DOHH2 (cell line): ENCODE results near the gene MVP.

Source experiments
- H3F3A ChIP-seq: fragments of 200-600 bp; sonication (generic), shearing (Covaris generic); 2 replicates; pipeline ENCODE4 v1.6.0; 2016; ENCODE audit warnings: antibody characterized with exemption, mild to moderate bottlenecking; ENCODE audit not compliant: control insufficient read depth, insufficient read depth
- H3K27ac ChIP-seq: fragments of 200-600 bp; sonication (generic); 2 replicates; pipeline ENCODE4 v1.5.1; 2014; ENCODE audit warnings: low read depth, mild to moderate bottlenecking, low read length, moderate library complexity
- H3K27me3 ChIP-seq: fragments of 200-600 bp; sonication (generic); 2 replicates; pipeline ENCODE4 v1.6.1; 2014; ENCODE audit warnings: mild to moderate bottlenecking, low read length, mixed read lengths; ENCODE audit not compliant: control insufficient read depth
- H3K36me3 ChIP-seq: fragments of 200-600 bp; sonication (generic); 2 replicates; pipeline ENCODE4 v1.6.1; 2014; ENCODE audit warnings: mild to moderate bottlenecking, low read length, moderate library complexity, mixed read lengths; ENCODE audit not compliant: control insufficient read depth
- H3K4me1 ChIP-seq: fragments of 200-600 bp; sonication (generic); 2 replicates; pipeline ENCODE4 v1.6.1; 2014; ENCODE audit warnings: mild to moderate bottlenecking, low read length, mixed read lengths; ENCODE audit not compliant: control insufficient read depth
- H3K4me2 ChIP-seq: fragments of 200-600 bp; sonication (generic); 2 replicates; pipeline ENCODE4 v1.6.0; 2014; ENCODE audit warnings: mild to moderate bottlenecking, low read length, moderate library complexity
- H3K4me3 ChIP-seq: fragments of 200-600 bp; sonication (generic); 2 replicates; pipeline ENCODE4 v1.5.1; 2014; ENCODE audit warnings: mild to moderate bottlenecking, low read length, mixed read lengths
- H3K79me2 ChIP-seq: fragments of 200-600 bp; sonication (generic); 2 replicates; pipeline ENCODE4 v1.6.1; 2014; ENCODE audit warnings: mild to moderate bottlenecking, low read length, mixed read lengths; ENCODE audit not compliant: control insufficient read depth
- H3K9me2 ChIP-seq: fragments of 200-600 bp; sonication (generic); replicated peaks from 2 replicates; pipeline ENCODE4 v1.6.1; 2014; ENCODE audit warnings: mild to moderate bottlenecking, low read length, mixed read lengths; ENCODE audit not compliant: control insufficient read depth
- H3K9me3 ChIP-seq: fragments of 200-600 bp; sonication (generic); 2 replicates; pipeline ENCODE4 v1.6.1; 2014; ENCODE audit warnings: antibody characterized with exemption, low read length, mixed read lengths; ENCODE audit not compliant: control insufficient read depth, insufficient read depth
- H4K20me1 ChIP-seq: fragments of 200-600 bp; sonication (generic); 2 replicates; pipeline ENCODE4 v1.6.0; 2014; ENCODE audit warnings: low read depth, mild to moderate bottlenecking, antibody characterized with exemption, low read length, moderate library complexity; ENCODE audit not compliant: control insufficient read depth, insufficient read depth
- EZH2phosphoT487 ChIP-seq: fragments of 200-600 bp; sonication (generic); IDR thresholded peaks from 2 replicates; pipeline ENCODE4 v1.6.1; 2017; ENCODE audit warnings: borderline replicate concordance, mild to moderate bottlenecking, antibody characterized with exemption, low read length, moderate library complexity, mixed read lengths
- TF ChIP-seq, protein P1 (sequence below): fragments of 200-600 bp; sonication (generic); IDR thresholded peaks from one replicate; pipeline ENCODE4 v1.5.1; 2014; ENCODE audit warnings: antibody characterized with exemption, mild to moderate bottlenecking, low read depth, low read length; ENCODE audit not compliant: poor library complexity, severe bottlenecking

The MVP gene

DNA sequence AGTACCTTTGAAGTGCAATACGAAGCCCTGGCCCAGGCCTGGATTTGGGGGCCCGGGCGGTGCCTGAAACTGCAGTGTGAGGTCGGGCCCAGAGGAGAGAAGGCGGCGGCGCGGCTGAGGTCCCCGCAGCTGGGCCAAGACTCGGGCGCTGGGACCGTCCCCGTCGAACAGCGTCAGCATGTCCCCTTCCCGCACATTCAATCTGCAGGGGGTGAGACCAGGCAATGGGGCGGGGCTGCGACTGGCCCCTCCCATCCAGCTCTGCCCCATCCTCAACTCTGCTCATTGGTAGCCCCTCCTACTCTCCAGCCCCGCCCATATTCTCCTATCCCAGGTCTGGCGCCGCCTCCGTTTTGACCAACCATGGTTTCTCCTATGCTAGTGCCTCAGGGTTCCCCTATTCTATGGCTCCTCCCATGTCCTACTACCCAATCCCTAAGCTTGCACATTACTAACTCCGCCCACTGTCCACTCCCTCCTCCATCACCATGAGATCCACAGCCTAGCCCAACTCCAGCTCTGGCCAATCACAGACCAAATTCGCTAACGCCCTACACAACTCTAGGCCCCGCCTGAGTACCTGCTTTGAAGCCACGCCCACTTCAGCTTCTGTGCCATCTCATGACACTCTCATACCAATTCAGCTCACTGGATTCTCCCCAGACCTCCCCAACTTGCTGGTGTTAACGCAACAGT is 57.2 kb downstream of the MVP start:
- H4K20me1 ChIP-seq, result no peaks in the 10 kb centered on the region
- no peaks in the 10 kb centered on the region for H3K27me3 ChIP-seq
- no peak overlapping the region for H3K4me3 ChIP-seq
- peaks cover 9% of the 10 kb centered on the region for H3K4me1 ChIP-seq
- H3K79me2 ChIP-seq, result no peaks in the 10 kb centered on the region
- no peaks in the 10 kb centered on the region for H3K36me3 ChIP-seq
- H3K27ac ChIP-seq, result no peak overlapping the region
- H3K9me2 ChIP-seq, result no peaks in the 10 kb centered on the region
- no peaks in the 10 kb centered on the region for H3K9me3 ChIP-seq
- peak overlapping the region; percentile 22; the same call in 1 of the 2 replicates for H3K4me2 ChIP-seq
- H3F3A ChIP-seq, result no peaks in the 10 kb centered on the region
- TF ChIP-seq, protein P1, sequence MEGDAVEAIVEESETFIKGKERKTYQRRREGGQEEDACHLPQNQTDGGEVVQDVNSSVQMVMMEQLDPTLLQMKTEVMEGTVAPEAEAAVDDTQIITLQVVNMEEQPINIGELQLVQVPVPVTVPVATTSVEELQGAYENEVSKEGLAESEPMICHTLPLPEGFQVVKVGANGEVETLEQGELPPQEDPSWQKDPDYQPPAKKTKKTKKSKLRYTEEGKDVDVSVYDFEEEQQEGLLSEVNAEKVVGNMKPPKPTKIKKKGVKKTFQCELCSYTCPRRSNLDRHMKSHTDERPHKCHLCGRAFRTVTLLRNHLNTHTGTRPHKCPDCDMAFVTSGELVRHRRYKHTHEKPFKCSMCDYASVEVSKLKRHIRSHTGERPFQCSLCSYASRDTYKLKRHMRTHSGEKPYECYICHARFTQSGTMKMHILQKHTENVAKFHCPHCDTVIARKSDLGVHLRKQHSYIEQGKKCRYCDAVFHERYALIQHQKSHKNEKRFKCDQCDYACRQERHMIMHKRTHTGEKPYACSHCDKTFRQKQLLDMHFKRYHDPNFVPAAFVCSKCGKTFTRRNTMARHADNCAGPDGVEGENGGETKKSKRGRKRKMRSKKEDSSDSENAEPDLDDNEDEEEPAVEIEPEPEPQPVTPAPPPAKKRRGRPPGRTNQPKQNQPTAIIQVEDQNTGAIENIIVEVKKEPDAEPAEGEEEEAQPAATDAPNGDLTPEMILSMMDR, result no peak
- TF ChIP-seq EZH2phosphoT487, result no peak

DNA sequence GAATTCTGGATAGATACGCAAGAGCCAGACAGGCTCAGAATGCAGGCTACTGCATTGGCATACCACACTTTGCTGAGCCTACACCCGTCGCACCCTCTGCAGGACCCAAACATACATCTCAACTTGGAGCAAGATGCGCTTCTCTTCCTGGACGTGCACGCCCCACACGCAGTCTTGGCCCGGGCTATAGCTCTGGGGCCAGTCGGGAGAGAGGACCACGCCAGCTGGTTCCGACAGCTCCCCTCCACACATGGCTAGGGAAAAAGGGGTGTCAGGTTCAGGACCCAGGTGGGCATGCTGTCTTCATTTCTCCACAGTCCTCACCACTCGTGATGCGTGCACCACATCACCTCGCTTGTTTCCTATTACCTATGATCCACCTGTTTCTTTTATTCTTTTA is 57.9 kb downstream of the MVP start:
- peaks cover 9% of the 10 kb centered on the region for H3K4me1 ChIP-seq
- no peaks in the 10 kb centered on the region for H3F3A ChIP-seq
- H3K9me3 ChIP-seq, result no peaks in the 10 kb centered on the region
- H4K20me1 ChIP-seq, result no peaks in the 10 kb centered on the region
- no peaks in the 10 kb centered on the region for H3K27me3 ChIP-seq
- H3K79me2 ChIP-seq, result no peaks in the 10 kb centered on the region
- no peaks in the 10 kb centered on the region for H3K9me2 ChIP-seq
- H3K4me2 ChIP-seq, result no peak overlapping the region
- H3K36me3 ChIP-seq, result no peaks in the 10 kb centered on the region
- H3K27ac ChIP-seq, result no peak overlapping the region
- TF ChIP-seq EZH2phosphoT487, result no peak
- TF ChIP-seq, protein P1, result no peak
- no peak overlapping the region for H3K4me3 ChIP-seq

DNA sequence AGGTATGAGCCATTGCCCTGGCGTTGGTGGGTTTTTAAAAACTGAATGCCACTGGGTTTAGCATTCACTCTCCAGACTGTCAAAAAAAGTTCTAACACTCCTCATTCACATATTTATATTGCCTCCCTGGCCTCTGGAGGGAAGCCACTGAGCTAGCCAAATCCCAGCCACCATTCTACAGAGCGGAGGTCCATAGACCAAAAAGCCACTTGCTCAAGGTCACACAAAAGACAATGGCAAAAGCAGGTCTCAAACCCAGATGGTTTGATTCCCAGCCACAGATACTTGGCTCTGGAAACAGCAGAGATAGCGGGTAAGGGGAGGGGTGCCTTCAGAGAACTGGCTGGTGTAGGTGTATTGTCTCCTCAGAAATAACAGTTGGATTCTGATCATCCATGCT is 60.8 kb downstream of the MVP start:
- no peaks in the 10 kb centered on the region for H3K79me2 ChIP-seq
- no peak overlapping the region for H3K27ac ChIP-seq
- no peaks in the 10 kb centered on the region for H3K36me3 ChIP-seq
- no peak for TF ChIP-seq EZH2phosphoT487
- TF ChIP-seq, protein P1, result no peak
- no peaks in the 10 kb centered on the region for H4K20me1 ChIP-seq
- no peaks in the 10 kb centered on the region for H3K9me3 ChIP-seq
- H3K4me2 ChIP-seq, result no peak overlapping the region
- H3K9me2 ChIP-seq, result no peaks in the 10 kb centered on the region
- no peaks in the 10 kb centered on the region for H3K27me3 ChIP-seq
- no peaks in the 10 kb centered on the region for H3F3A ChIP-seq
- H3K4me1 ChIP-seq, result peaks cover 9% of the 10 kb centered on the region
- H3K4me3 ChIP-seq, result no peak overlapping the region
